HG02973 (cell line): ENCODE results near the gene RFX7.
"Not testable (repeated sequence)": the region's sequence is repeated elsewhere in the genome, so short reads cannot be mapped to it uniquely, and the experiment has no call there.

ENCODE experiments used
- ATAC-seq: cut with Tn5 transposase; IDR thresholded peaks from one replicate; pipeline ENCODE4 v1.9.1; 2021; ENCODE audit warnings: moderate library complexity; ENCODE audit not compliant: unreplicated experiment

RFX7 gene

GRCh38 chr15:56207711-56208110 lies 36.0 kb downstream of the RFX7 start:
- ATAC-seq = no peak

- ATAC-seq = peak; percentile 69
Measured at GRCh38 chr15:56207092-56207491, 36.6 kb downstream of the RFX7 start.

GRCh38 chr15:56205061-56205876 lies 38.4 kb downstream of the RFX7 start:
- no peak for ATAC-seq

- not testable (repeated sequence) for ATAC-seq
Measured at GRCh38 chr15:56203312-56203922, 40.3 kb downstream of the RFX7 start.

- no peak for ATAC-seq
Measured at GRCh38 chr15:56202701-56203100, 41.0 kb downstream of the RFX7 start.

- ATAC-seq = peak; percentile 87
Measured at GRCh38 chr15:56199038-56199437, 44.6 kb downstream of the RFX7 start.

- no peak for ATAC-seq
Measured at GRCh38 chr15:56194035-56194434, 49.6 kb downstream of the RFX7 start.

- ATAC-seq = no peak
Measured at GRCh38 chr15:56192659-56193442, 50.8 kb downstream of the RFX7 start.

- ATAC-seq = no peak
Measured at GRCh38 chr15:56187665-56188064, 56.0 kb downstream of the RFX7 start.

GRCh38 chr15:56185980-56186379 lies 57.7 kb downstream of the RFX7 start:
- no peak for ATAC-seq

GRCh38 chr15:56184516-56184915 lies 59.2 kb downstream of the RFX7 start:
- ATAC-seq = no peak

GRCh38 chr15:56180851-56181250 lies 62.8 kb downstream of the RFX7 start:
- ATAC-seq = no peak

GRCh38 chr15:56176996-56177395 lies 66.7 kb downstream of the RFX7 start:
- no peak for ATAC-seq

GRCh38 chr15:56175788-56176187 lies 67.9 kb downstream of the RFX7 start:
- no peak for ATAC-seq

- ATAC-seq = no peak
Measured at GRCh38 chr15:56174649-56175048, 69.0 kb downstream of the RFX7 start.

GRCh38 chr15:56168394-56168793 lies 75.3 kb downstream of the RFX7 start:
- no peak for ATAC-seq

GRCh38 chr15:56165234-56165633 lies 78.4 kb downstream of the RFX7 start:
- ATAC-seq = no peak

GRCh38 chr15:56160966-56161365 lies 82.7 kb downstream of the RFX7 start:
- ATAC-seq = no peak

GRCh38 chr15:56156877-56157276 lies 86.8 kb downstream of the RFX7 start:
- ATAC-seq = no peak

GRCh38 chr15:56155278-56155677 lies 88.4 kb downstream of the RFX7 start:
- ATAC-seq = not testable (repeated sequence)

- not testable (repeated sequence) for ATAC-seq
Measured at GRCh38 chr15:56154768-56155167, 88.9 kb downstream of the RFX7 start.

GRCh38 chr15:56150204-56150603 lies 93.5 kb downstream of the RFX7 start:
- no peak for ATAC-seq
